MM.1S (cell line): ENCODE data around the gene NID2.

Experiments used
- DNase-seq: peaks from one replicate; pipeline ENCODE4 v3.0.0-alpha.2; 2015
- H2AFZ ChIP-seq: fragments of 300-600 bp; sonication (generic); 2 replicates; pipeline ENCODE4 v1.6.0; 2016; ENCODE audit warnings: antibody characterized with exemption, low read length
- H3F3A ChIP-seq: fragments of 300-600 bp; sonication (generic); 2 replicates; pipeline ENCODE4 v1.6.1; 2016; ENCODE audit warnings: mild to moderate bottlenecking, antibody characterized with exemption, low read length, moderate library complexity, mixed read lengths; ENCODE audit not compliant: insufficient read depth
- H3K27ac ChIP-seq: fragments of 300-600 bp; sonication (generic); 2 replicates; pipeline ENCODE4 v1.5.1; 2016; ENCODE audit warnings: mild to moderate bottlenecking, low read length
- H3K27me3 ChIP-seq: fragments of 300-600 bp; sonication (generic); replicated peaks from 2 replicates; pipeline ENCODE4 v1.6.0; 2016; ENCODE audit warnings: low read length; ENCODE audit not compliant: insufficient read depth
- H3K36me3 ChIP-seq: fragments of 300-600 bp; sonication (generic); replicated peaks from 2 replicates; pipeline ENCODE4 v1.6.1; 2016; ENCODE audit warnings: mild to moderate bottlenecking, low read length, mixed read lengths; ENCODE audit not compliant: insufficient read depth
- H3K4me1 ChIP-seq: fragments of 300-600 bp; sonication (generic); 2 replicates; pipeline ENCODE4 v1.6.1; 2016; ENCODE audit warnings: low read length, mixed read lengths
- H3K4me2 ChIP-seq: fragments of 300-600 bp; sonication (generic); 2 replicates; pipeline ENCODE4 v1.6.0; 2016; ENCODE audit warnings: low read depth, low read length
- H3K4me3 ChIP-seq: fragments of 300-600 bp; sonication (generic); 2 replicates; pipeline ENCODE4 v1.5.1; 2016; ENCODE audit warnings: low read length, mixed read lengths
- H3K79me2 ChIP-seq: fragments of 300-600 bp; sonication (generic); 2 replicates; pipeline ENCODE4 v1.6.1; 2016; ENCODE audit warnings: mixed run types, low read length, mixed read lengths
- H3K9ac ChIP-seq: fragments of 300-600 bp; sonication (generic); 2 replicates; pipeline ENCODE4 v1.6.1; 2016; ENCODE audit warnings: low read length, mixed read lengths
- H3K9me2 ChIP-seq: fragments of 300-600 bp; sonication (generic); replicated peaks from 2 replicates; pipeline ENCODE4 v1.6.1; 2016; ENCODE audit warnings: mild to moderate bottlenecking, low read length, mixed read lengths; ENCODE audit not compliant: insufficient read depth
- H3K9me3 ChIP-seq: fragments of 300-600 bp; sonication (generic); replicated peaks from 2 replicates; pipeline ENCODE4 v1.6.1; 2016; ENCODE audit warnings: mild to moderate bottlenecking, low read length, mixed read lengths; ENCODE audit not compliant: insufficient read depth
- H4K20me1 ChIP-seq: fragments of 300-600 bp; sonication (generic); 2 replicates; pipeline ENCODE4 v1.6.1; 2016; ENCODE audit warnings: mild to moderate bottlenecking, low read length, moderate library complexity, mixed read lengths; ENCODE audit not compliant: insufficient read depth
- CTCF ChIP-seq: fragments of 300-600 bp; sonication (generic); IDR thresholded peaks from 2 replicates; pipeline ENCODE4 v1.5.1; 2016; ENCODE audit warnings: antibody characterized with exemption, low read length, mixed read lengths
- EZH2 ChIP-seq: fragments of 300-600 bp; sonication (generic); optimal IDR thresholded peaks from 2 replicates; pipeline ENCODE3; 2017; ENCODE audit warnings: low read depth, mild to moderate bottlenecking, antibody characterized with exemption, low read length, mixed read lengths
- EZH2phosphoT487 ChIP-seq: fragments of 300-600 bp; sonication (generic); IDR thresholded peaks from 2 replicates; pipeline ENCODE4 v1.6.1; 2018; ENCODE audit warnings: antibody characterized with exemption, low read length

Gene NID2

GRCh38 chr14:52018970-52019369 lies 49.9 kb downstream of the NID2 start:
- H3F3A ChIP-seq = no peaks in the 10 kb centered on the region
- H4K20me1 ChIP-seq = no peaks in the 10 kb centered on the region
- H3K27ac ChIP-seq = no peak overlapping the region
- H3K4me1 ChIP-seq = no peaks in the 10 kb centered on the region
- H3K9me3 ChIP-seq = no peaks in the 10 kb centered on the region
- no peaks in the 10 kb centered on the region for H3K9me2 ChIP-seq
- TF ChIP-seq EZH2phosphoT487 (no peak), EZH2 (no peak), CTCF (no peak)
- no peak overlapping the region for H3K4me3 ChIP-seq
- no peaks in the 10 kb centered on the region for H3K36me3 ChIP-seq
- no peak overlapping the region for H3K4me2 ChIP-seq
- DNase-seq = no peak
- no peaks in the 10 kb centered on the region for H3K79me2 ChIP-seq
- H3K9ac ChIP-seq = no peak overlapping the region
- H2AFZ ChIP-seq = no peak overlapping the region
- H3K27me3 ChIP-seq = no peaks in the 10 kb centered on the region

- Histone ChIP-seq H3K9me3 (no peaks in the 10 kb centered on the region), H3K27ac (no peak overlapping the region), H4K20me1 (no peaks in the 10 kb centered on the region), H2AFZ (no peak overlapping the region), H3K4me3 (no peak overlapping the region), H3K79me2 (no peaks in the 10 kb centered on the region), H3K9me2 (no peaks in the 10 kb centered on the region), H3K4me1 (no peaks in the 10 kb centered on the region), H3K27me3 (no peaks in the 10 kb centered on the region), H3F3A (no peaks in the 10 kb centered on the region), H3K9ac (no peak overlapping the region), H3K36me3 (no peaks in the 10 kb centered on the region), H3K4me2 (no peak overlapping the region)
- TF ChIP-seq CTCF (no peak), EZH2 (no peak), EZH2phosphoT487 (no peak)
- no peak for DNase-seq
These were observed 50.6 kb downstream of the NID2 start for GRCh38 chr14:52018252-52018651.

- Histone ChIP-seq H3K4me3 (no peak overlapping the region), H3K27ac (no peak overlapping the region), H3K9ac (no peak overlapping the region), H3K27me3 (no peaks in the 10 kb centered on the region), H3K9me2 (no peaks in the 10 kb centered on the region), H3F3A (no peaks in the 10 kb centered on the region), H2AFZ (no peak overlapping the region), H3K4me2 (no peak overlapping the region), H3K4me1 (no peaks in the 10 kb centered on the region), H3K9me3 (no peaks in the 10 kb centered on the region), H3K36me3 (no peaks in the 10 kb centered on the region), H4K20me1 (no peaks in the 10 kb centered on the region), H3K79me2 (no peaks in the 10 kb centered on the region)
- TF ChIP-seq EZH2 = no peak
- no peak for DNase-seq
These were observed 53.3 kb downstream of the NID2 start for GRCh38 chr14:52015411-52016030.

- no peaks in the 10 kb centered on the region for H3K36me3 ChIP-seq
- no peaks in the 10 kb centered on the region for H3K27me3 ChIP-seq
- no peak for TF ChIP-seq EZH2
- no peak for TF ChIP-seq CTCF
- TF ChIP-seq EZH2phosphoT487 = no peak
These were observed 54.1 kb downstream of the NID2 start for GRCh38 chr14:52014601-52015267.

More at GRCh38 chr14:52014601-52015267, 54.1 kb downstream of the NID2 start:
- Histone ChIP-seq H4K20me1 (no peaks in the 10 kb centered on the region), H3K4me3 (no peak overlapping the region), H3F3A (no peaks in the 10 kb centered on the region), H2AFZ (no peak overlapping the region), H3K27ac (no peak overlapping the region), H3K79me2 (no peaks in the 10 kb centered on the region), H3K9me3 (no peaks in the 10 kb centered on the region), H3K4me2 (no peak overlapping the region), H3K9me2 (no peaks in the 10 kb centered on the region), H3K4me1 (no peaks in the 10 kb centered on the region), H3K9ac (no peak overlapping the region)
- no peak for DNase-seq
